Measurements from ENCODE around the gene IFT43. TPM values are rescaled to one million over a fixed set of nuclear protein-coding genes. Genes with fewer than 3 reads are reported as not detected.

IFT43 gene
- total RNA-seq, 6 experiments from 2014 or later, result 27.1 to 33.4 (median 29.3) TPM

DNA sequence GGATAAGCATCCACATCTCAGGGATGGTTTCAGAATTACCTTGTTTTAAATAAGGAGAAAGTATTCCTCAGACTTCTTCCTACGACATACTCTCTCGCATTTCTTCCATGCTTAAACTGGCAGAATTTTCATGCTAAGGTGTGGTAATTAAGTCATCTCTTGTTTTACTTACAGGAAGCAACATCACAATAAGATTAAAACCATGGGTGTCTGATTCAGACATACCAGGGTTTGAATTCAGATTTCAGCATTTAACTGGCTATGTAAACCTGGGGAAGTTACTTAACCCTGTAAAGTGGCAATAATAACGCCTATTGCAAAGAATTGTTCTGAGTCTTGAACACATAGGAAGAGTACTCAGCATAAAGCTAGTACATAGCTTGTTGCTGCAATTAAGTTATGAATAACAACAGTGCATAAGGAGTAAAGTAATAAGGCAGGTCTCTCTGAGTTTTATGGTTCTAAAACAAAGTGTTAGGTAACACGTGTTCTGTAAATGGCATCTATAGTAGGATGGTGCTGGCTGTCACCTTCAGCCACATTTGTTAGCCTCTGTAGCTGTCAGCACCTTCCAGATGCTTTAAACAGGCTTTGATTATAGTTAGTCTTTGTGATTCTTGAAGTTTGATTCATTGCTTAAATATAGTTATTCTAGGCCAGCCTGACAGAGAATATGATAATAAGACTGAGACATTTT, 38.8 kb downstream of the IFT43 start:
- DNase-seq, result no peak
- TF ChIP-seq, protein P1, sequence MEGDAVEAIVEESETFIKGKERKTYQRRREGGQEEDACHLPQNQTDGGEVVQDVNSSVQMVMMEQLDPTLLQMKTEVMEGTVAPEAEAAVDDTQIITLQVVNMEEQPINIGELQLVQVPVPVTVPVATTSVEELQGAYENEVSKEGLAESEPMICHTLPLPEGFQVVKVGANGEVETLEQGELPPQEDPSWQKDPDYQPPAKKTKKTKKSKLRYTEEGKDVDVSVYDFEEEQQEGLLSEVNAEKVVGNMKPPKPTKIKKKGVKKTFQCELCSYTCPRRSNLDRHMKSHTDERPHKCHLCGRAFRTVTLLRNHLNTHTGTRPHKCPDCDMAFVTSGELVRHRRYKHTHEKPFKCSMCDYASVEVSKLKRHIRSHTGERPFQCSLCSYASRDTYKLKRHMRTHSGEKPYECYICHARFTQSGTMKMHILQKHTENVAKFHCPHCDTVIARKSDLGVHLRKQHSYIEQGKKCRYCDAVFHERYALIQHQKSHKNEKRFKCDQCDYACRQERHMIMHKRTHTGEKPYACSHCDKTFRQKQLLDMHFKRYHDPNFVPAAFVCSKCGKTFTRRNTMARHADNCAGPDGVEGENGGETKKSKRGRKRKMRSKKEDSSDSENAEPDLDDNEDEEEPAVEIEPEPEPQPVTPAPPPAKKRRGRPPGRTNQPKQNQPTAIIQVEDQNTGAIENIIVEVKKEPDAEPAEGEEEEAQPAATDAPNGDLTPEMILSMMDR (IDR thresholded peaks at IDR 0.05), result no peak
- peaks cover 42% of the 10 kb centered on the region for H3K36me3 Mint-ChIP-seq (ENCODE audit: low read depth)
- no peak overlapping the region for H3K27ac Mint-ChIP-seq
- H3K4me3 Mint-ChIP-seq, result no peak overlapping the region
- peaks cover 5% of the 10 kb centered on the region; the same call in 1 of the 2 replicates for H3K9me3 Mint-ChIP-seq
- peaks cover 9% of the 10 kb centered on the region for H3K4me1 Mint-ChIP-seq (ENCODE audit: low read depth)
- no peaks in the 10 kb centered on the region for H3K27me3 Mint-ChIP-seq (ENCODE audit: insufficient read depth)

DNA sequence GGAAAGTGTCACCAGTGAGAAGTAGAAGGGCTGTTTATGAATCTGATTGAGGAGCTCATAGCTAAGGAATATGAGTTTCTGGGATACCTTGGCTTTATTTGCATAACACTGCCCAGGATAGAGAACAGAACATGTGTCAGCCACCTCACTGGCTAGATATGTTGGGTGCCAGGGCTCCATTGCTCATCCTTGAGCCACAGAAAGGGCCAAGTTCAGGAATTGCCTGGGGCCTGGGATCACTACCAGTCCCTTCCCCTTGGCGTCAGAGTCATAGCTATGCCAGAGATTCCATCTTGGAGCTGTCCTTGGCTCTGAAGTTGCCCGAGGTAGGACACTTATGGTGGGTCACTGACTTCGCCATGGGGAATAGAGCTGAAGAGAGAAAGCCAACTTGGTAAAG, 49.0 kb downstream of the IFT43 start:
- DNase-seq, result peak; percentile 4
- TF ChIP-seq, protein P1 (IDR thresholded peaks at IDR 0.05), result no peak
- H3K27ac Mint-ChIP-seq, result no peak overlapping the region
- H3K4me3 Mint-ChIP-seq, result no peak overlapping the region
- no peaks in the 10 kb centered on the region; the same call in 1 of the 2 replicates for H3K36me3 Mint-ChIP-seq (ENCODE audit: low read depth)
- no peaks in the 10 kb centered on the region for H3K9me3 Mint-ChIP-seq
- peaks cover 2% of the 10 kb centered on the region; the same call in 1 of the 2 replicates for H3K27me3 Mint-ChIP-seq (ENCODE audit: insufficient read depth)
- no peaks in the 10 kb centered on the region for H3K4me1 Mint-ChIP-seq (ENCODE audit: low read depth)

DNA sequence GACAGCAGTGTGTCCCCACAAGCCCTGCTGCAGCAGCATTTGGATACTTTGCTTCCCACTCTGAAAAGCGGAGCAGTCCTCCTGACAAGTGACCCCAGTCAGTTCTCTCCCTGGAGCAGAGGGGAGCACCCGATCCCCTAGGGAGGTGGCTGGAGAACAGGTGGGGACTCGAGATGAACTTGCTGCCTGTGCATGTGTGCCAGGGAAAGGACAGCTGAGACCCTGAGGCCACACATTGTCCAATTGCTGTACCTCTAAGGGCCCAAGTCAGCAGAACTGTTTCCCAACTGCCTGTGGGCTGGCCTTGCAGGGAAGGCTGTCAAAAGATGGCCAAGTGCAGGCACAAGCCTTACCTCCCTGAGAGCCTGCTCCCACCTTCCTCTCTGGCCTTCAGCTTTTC, 55.1 kb downstream of the IFT43 start:
- peaks cover 2% of the 10 kb centered on the region; the same call in 1 of the 2 replicates for H3K27me3 Mint-ChIP-seq (ENCODE audit: insufficient read depth)
- no peaks in the 10 kb centered on the region for H3K4me1 Mint-ChIP-seq (ENCODE audit: low read depth)
- H3K36me3 Mint-ChIP-seq (ENCODE audit: low read depth), result no peaks in the 10 kb centered on the region
- no peak overlapping the region for H3K4me3 Mint-ChIP-seq
- H3K27ac Mint-ChIP-seq, result no peak overlapping the region
- no peaks in the 10 kb centered on the region for H3K9me3 Mint-ChIP-seq
- TF ChIP-seq, protein P1 (IDR thresholded peaks at IDR 0.05), result no peak
- DNase-seq, result no peak

DNA sequence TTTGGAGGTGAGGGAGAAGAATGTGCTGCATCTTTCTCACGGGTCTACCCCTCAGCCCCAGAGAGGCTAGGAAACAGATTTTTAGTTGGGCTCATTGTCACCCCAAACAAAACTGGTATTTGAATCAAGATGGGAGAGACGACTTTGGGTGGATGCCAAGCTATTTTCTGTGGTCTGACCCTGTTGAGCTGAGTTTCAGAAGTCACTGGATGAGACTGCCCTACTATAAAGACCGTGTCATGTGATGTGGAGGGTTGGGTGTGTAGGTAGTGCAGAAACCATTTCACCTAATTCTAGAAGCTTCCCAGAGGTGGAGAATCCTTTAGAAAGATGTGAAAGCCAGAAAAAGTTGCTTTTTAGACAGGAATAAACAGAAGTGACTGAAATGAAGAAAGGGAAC, 60.2 kb downstream of the IFT43 start:
- H3K4me1 Mint-ChIP-seq (ENCODE audit: low read depth), result no peaks in the 10 kb centered on the region
- no peaks in the 10 kb centered on the region for H3K36me3 Mint-ChIP-seq (ENCODE audit: low read depth)
- TF ChIP-seq, protein P1 (IDR thresholded peaks at IDR 0.05), result no peak
- H3K27me3 Mint-ChIP-seq (ENCODE audit: insufficient read depth), result no peaks in the 10 kb centered on the region
- no peak overlapping the region for H3K4me3 Mint-ChIP-seq
- no peak for DNase-seq
- no peaks in the 10 kb centered on the region for H3K9me3 Mint-ChIP-seq
- no peak overlapping the region for H3K27ac Mint-ChIP-seq

DNA sequence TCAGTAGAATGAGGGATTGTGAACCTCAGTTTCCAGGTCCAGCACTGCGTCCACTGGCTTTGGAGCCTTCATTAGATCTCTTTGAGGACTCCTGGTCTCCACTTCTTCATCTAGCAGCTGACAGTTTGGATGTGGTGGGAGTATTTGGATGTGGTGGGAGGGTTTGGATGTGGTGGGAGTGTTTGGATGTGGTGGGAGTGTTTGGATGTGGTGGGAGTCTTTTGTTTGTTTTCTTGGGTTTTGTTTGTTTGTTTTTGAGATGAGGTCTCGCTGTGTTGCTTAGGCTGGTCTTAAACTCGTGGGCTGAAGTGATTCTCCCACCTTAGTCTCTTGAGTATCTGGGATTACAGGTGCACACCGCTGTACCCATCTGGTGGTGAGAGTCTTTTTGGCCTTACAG, 64.7 kb downstream of the IFT43 start:
- no peak for DNase-seq
- no peaks in the 10 kb centered on the region for H3K9me3 Mint-ChIP-seq
- H3K27ac Mint-ChIP-seq, result no peak overlapping the region
- H3K4me3 Mint-ChIP-seq, result no peak overlapping the region
- H3K36me3 Mint-ChIP-seq (ENCODE audit: low read depth), result no peaks in the 10 kb centered on the region
- H3K27me3 Mint-ChIP-seq (ENCODE audit: insufficient read depth), result no peaks in the 10 kb centered on the region
- TF ChIP-seq, protein P1 (IDR thresholded peaks at IDR 0.05), result no peak
- no peaks in the 10 kb centered on the region for H3K4me1 Mint-ChIP-seq (ENCODE audit: low read depth)
